ENCODE results near the gene CFTR. TPM values are rescaled to one million over a fixed set of nuclear protein-coding genes. Genes with fewer than 3 reads are reported as not detected.

The CFTR gene
- total RNA-seq, 1 experiment from 2014 or later = not detected

DNA sequence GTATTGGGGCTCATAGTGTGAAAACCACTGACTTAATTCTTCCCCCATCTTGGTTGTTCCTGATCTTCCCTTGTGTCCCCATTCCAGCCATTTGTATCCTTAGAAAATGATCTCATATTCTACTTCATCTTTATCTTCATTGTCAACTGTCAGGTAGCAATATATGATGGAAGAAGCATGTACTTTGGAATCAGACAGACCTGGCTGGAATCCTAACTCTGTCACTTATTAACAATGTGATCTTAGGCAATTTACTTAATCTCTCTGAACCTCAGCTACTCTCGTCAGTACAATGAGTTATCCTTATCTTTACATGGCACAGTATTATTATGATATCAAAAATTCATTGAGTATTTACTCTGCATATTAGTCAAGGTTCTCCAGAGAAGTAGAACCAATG, 10.1 kb downstream of the CFTR start:
- ChIA-PET POLR2A (no interaction called here), RAD21 (ENCODE audit: low non-redundant PET in 1 of 2, low total read pairs in 2 of 2, uncharacterized antibody in 2 of 2, unreplicated experiment in 2 of 2) (no interaction called here), CTCF (no interaction called here)
- Histone ChIP-seq H2AFZ (ENCODE audit: low read depth, low read length, poor library complexity, severe bottlenecking) (no peak overlapping the region), H3K9me3 (ENCODE audit: control insufficient read depth in 1 of 2, insufficient read depth in 1 of 2, low read depth in 1 of 2, low read length in 2 of 2) (no peaks in the 10 kb centered on the region), H3K4me1 (ENCODE audit: control insufficient read depth in 1 of 2, insufficient read depth in 2 of 2, low read length in 2 of 2) (no peaks in the 10 kb centered on the region), H3K27ac (ENCODE audit: low read depth, low read length) (no peak overlapping the region), H3K79me2 (ENCODE audit: insufficient read depth, low read length) (no peaks in the 10 kb centered on the region), H3K27me3 (ENCODE audit: insufficient read depth, low read length) (no peaks in the 10 kb centered on the region), H3K4me3 (replicated peaks in 1 of 2; ENCODE audit: low read depth in 1 of 2, low read length in 2 of 2) (no peak overlapping the region), H3K4me2 (ENCODE audit: low read length) (no peak overlapping the region), H3K9me2 (ENCODE audit: insufficient read depth) (no peaks in the 10 kb centered on the region), H4K20me1 (ENCODE audit: insufficient read depth) (no peaks in the 10 kb centered on the region), H3K9ac (ENCODE audit: low read length) (no peak overlapping the region), H3K36me3 (ENCODE audit: control insufficient read depth in 1 of 2, insufficient read depth in 2 of 2, low read length in 2 of 2) (no peaks in the 10 kb centered on the region)
- no TSS peak for BruUV-seq (replicated peaks)
- DNase-seq (ENCODE audit: low read depth, low spot score) (no peak), ATAC-seq (no peak)
- TF ChIP-seq ATF3 (IDR thresholded peaks at IDR 0.05) (no peak), MAX (IDR thresholded peaks at IDR 0.05) (no peak)
- intact Hi-C loops (cut with micrococcal nuclease) = no loop called here

DNA sequence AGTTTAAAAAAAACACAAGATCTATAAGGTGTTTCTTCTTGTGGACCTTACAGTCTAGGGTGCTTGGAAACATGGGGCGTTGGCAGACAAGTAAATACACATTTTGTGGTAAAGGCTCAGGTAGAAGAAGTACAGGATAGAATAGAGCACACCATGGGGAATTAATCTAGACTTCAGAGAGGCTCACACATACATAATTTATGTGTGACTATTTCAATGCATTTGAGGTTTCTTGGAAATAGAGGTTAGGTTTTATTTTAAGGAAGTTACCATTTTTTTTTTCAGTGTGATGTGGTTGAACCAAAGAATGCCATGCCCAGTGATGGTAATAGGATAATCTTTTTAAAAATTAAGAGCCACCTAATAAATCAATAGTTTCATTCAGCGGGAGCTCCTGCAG, 12.8 kb downstream of the CFTR start:
- H2AFZ ChIP-seq (ENCODE audit: low read depth, low read length, poor library complexity, severe bottlenecking) = no peak overlapping the region
- no peak for TF ChIP-seq RAD21 (IDR thresholded peaks at IDR 0.05; ENCODE audit: low read depth)
- TF ChIP-seq, protein P1, sequence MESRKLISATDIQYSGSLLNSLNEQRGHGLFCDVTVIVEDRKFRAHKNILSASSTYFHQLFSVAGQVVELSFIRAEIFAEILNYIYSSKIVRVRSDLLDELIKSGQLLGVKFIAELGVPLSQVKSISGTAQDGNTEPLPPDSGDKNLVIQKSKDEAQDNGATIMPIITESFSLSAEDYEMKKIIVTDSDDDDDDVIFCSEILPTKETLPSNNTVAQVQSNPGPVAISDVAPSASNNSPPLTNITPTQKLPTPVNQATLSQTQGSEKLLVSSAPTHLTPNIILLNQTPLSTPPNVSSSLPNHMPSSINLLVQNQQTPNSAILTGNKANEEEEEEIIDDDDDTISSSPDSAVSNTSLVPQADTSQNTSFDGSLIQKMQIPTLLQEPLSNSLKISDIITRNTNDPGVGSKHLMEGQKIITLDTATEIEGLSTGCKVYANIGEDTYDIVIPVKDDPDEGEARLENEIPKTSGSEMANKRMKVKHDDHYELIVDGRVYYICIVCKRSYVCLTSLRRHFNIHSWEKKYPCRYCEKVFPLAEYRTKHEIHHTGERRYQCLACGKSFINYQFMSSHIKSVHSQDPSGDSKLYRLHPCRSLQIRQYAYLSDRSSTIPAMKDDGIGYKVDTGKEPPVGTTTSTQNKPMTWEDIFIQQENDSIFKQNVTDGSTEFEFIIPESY (IDR thresholded peaks at IDR 0.05; ENCODE audit: extremely low read depth, insufficient replicate concordance, low read length) = no peak
- no peak for TF ChIP-seq CEBPB (IDR thresholded peaks at IDR 0.05; ENCODE audit: low read depth)
- TF ChIP-seq SIN3A (IDR thresholded peaks at IDR 0.05; ENCODE audit: low read depth) = no peak
- H3K9me3 ChIP-seq (ENCODE audit: control insufficient read depth in 1 of 2, insufficient read depth in 1 of 2, low read depth in 1 of 2, low read length in 2 of 2) = no peaks in the 10 kb centered on the region
- H3K27me3 ChIP-seq (ENCODE audit: insufficient read depth, low read length) = no peaks in the 10 kb centered on the region
- H3K4me3 ChIP-seq (replicated peaks in 1 of 2; ENCODE audit: low read depth in 1 of 2, low read length in 2 of 2) = no peak overlapping the region
- BruUV-seq (replicated peaks) = no TSS peak
- H3K36me3 ChIP-seq (ENCODE audit: control insufficient read depth in 1 of 2, insufficient read depth in 2 of 2, low read length in 2 of 2) = no peaks in the 10 kb centered on the region
- H3K4me1 ChIP-seq (ENCODE audit: control insufficient read depth in 1 of 2, insufficient read depth in 2 of 2, low read length in 2 of 2) = no peaks in the 10 kb centered on the region
- no peak for DNase-seq (ENCODE audit: low read depth, low spot score)
- no peaks in the 10 kb centered on the region for H3K79me2 ChIP-seq (ENCODE audit: insufficient read depth, low read length)
- H3K9me2 ChIP-seq (ENCODE audit: insufficient read depth) = no peaks in the 10 kb centered on the region
- intact Hi-C loops (cut with micrococcal nuclease) = no loop called here
- no peak overlapping the region for H3K27ac ChIP-seq (ENCODE audit: low read depth, low read length)
- POLR2A ChIA-PET = no interaction called here
- ATAC-seq = no peak
- no peaks in the 10 kb centered on the region for H4K20me1 ChIP-seq (ENCODE audit: insufficient read depth)
- CTCF ChIA-PET = no interaction called here
- no peak overlapping the region for H3K4me2 ChIP-seq (ENCODE audit: low read length)
- RAD21 ChIA-PET (ENCODE audit: low non-redundant PET in 1 of 2, low total read pairs in 2 of 2, uncharacterized antibody in 2 of 2, unreplicated experiment in 2 of 2) = no interaction called here
- H3K9ac ChIP-seq (ENCODE audit: low read length) = no peak overlapping the region
